ENCODE measurements around the gene CNTN5. TPM values are rescaled to one million over a fixed set of nuclear protein-coding genes. Genes with fewer than 3 reads are reported as not detected.
A peak's percentile ranks its signal among the peaks of the same experiment; 100 is the strongest.

CNTN5 gene
- polyA plus RNA-seq, 1 of the 3 experiments (the other 2 are of a cell fraction) = not detected

GRCh38 chr11:99676292-99676691 is 655.5 kb downstream of the CNTN5 start:
- H3K4me2 ChIP-seq = no peak overlapping the region
- no peaks in the 10 kb centered on the region for H4K20me1 ChIP-seq (ENCODE audit: insufficient read depth)
- 2% methylated on average over 4 of the region's 4 CpGs for WGBS (ENCODE audit: low lambda C conversion rate)
- no peaks in the 10 kb centered on the region for H3F3A ChIP-seq (replicated peaks; ENCODE audit: insufficient read depth)
- H3K9me3 ChIP-seq = no peaks in the 10 kb centered on the region
- POLR2A ChIA-PET = no interaction called here
- no peak overlapping the region for H2AFZ ChIP-seq (ENCODE audit: low read depth)
- H3K27ac ChIP-seq (ENCODE audit: low read depth in 2 of 2, low read length in 1 of 2) = no peak overlapping the region
- TF ChIP-seq, protein P1, sequence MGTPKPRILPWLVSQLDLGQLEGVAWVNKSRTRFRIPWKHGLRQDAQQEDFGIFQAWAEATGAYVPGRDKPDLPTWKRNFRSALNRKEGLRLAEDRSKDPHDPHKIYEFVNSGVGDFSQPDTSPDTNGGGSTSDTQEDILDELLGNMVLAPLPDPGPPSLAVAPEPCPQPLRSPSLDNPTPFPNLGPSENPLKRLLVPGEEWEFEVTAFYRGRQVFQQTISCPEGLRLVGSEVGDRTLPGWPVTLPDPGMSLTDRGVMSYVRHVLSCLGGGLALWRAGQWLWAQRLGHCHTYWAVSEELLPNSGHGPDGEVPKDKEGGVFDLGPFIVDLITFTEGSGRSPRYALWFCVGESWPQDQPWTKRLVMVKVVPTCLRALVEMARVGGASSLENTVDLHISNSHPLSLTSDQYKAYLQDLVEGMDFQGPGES (IDR thresholded peaks at IDR 0.05; ENCODE audit: low read depth, low read length) = no peak
- no peak for TF ChIP-seq GABPA (IDR thresholded peaks at IDR 0.05; ENCODE audit: low read depth)
- TF ChIP-seq, protein P2, sequence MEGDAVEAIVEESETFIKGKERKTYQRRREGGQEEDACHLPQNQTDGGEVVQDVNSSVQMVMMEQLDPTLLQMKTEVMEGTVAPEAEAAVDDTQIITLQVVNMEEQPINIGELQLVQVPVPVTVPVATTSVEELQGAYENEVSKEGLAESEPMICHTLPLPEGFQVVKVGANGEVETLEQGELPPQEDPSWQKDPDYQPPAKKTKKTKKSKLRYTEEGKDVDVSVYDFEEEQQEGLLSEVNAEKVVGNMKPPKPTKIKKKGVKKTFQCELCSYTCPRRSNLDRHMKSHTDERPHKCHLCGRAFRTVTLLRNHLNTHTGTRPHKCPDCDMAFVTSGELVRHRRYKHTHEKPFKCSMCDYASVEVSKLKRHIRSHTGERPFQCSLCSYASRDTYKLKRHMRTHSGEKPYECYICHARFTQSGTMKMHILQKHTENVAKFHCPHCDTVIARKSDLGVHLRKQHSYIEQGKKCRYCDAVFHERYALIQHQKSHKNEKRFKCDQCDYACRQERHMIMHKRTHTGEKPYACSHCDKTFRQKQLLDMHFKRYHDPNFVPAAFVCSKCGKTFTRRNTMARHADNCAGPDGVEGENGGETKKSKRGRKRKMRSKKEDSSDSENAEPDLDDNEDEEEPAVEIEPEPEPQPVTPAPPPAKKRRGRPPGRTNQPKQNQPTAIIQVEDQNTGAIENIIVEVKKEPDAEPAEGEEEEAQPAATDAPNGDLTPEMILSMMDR (IDR thresholded peaks at IDR 0.05) = no peak
- TF ChIP-seq, protein P3, sequence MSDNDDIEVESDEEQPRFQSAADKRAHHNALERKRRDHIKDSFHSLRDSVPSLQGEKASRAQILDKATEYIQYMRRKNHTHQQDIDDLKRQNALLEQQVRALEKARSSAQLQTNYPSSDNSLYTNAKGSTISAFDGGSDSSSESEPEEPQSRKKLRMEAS (IDR thresholded peaks at IDR 0.05; ENCODE audit: low read depth) = no peak
- H3K27me3 ChIP-seq (ENCODE audit: insufficient read depth) = no peaks in the 10 kb centered on the region
- H3K4me1 ChIP-seq (ENCODE audit: control insufficient read depth in 1 of 2, insufficient read depth in 2 of 2, low read depth in 1 of 2, low read length in 1 of 2) = no peaks in the 10 kb centered on the region
- H3K9me2 ChIP-seq = no peaks in the 10 kb centered on the region
- no peak overlapping the region for H3K9ac ChIP-seq
- no peaks in the 10 kb centered on the region for H3K36me3 ChIP-seq (replicated peaks in 1 of 2; ENCODE audit: control insufficient read depth in 1 of 2, insufficient read depth in 2 of 2, low read length in 1 of 2)
- no peak overlapping the region for H3K4me3 ChIP-seq (ENCODE audit: low read depth in 2 of 2, low read length in 1 of 2)
- CTCF ChIA-PET = no interaction called here
- DNase-seq = no peak
- no peaks in the 10 kb centered on the region for H3K79me2 ChIP-seq (ENCODE audit: insufficient read depth)

GRCh38 chr11:99682171-99682570 is 661.4 kb downstream of the CNTN5 start:
- no peaks in the 10 kb centered on the region for H3K36me3 ChIP-seq (replicated peaks in 1 of 2; ENCODE audit: control insufficient read depth in 1 of 2, insufficient read depth in 2 of 2, low read length in 1 of 2)
- H3K79me2 ChIP-seq (ENCODE audit: insufficient read depth) = no peaks in the 10 kb centered on the region
- H3K27ac ChIP-seq (ENCODE audit: low read depth in 2 of 2, low read length in 1 of 2) = no peak overlapping the region
- 0 out of 2 replicates have a peak overlapping the region, but pooled peaks have one; percentile 51 for H2AFZ ChIP-seq (ENCODE audit: low read depth)
- H3K9ac ChIP-seq = no peak overlapping the region
- H3K9me3 ChIP-seq = no peaks in the 10 kb centered on the region; the same call in 1 of the 2 replicates
- no peak overlapping the region for H3K4me3 ChIP-seq (ENCODE audit: low read depth in 2 of 2, low read length in 1 of 2)
- H3K27me3 ChIP-seq (ENCODE audit: insufficient read depth) = no peaks in the 10 kb centered on the region
- CTCF ChIA-PET = no interaction called here
- H3K4me1 ChIP-seq (ENCODE audit: control insufficient read depth in 1 of 2, insufficient read depth in 2 of 2, low read depth in 1 of 2, low read length in 1 of 2) = no peaks in the 10 kb centered on the region
- no peaks in the 10 kb centered on the region for H3K9me2 ChIP-seq
- H3K4me2 ChIP-seq = no peak overlapping the region
- 7% methylated on average over 1 of the region's 1 CpG for WGBS (ENCODE audit: low lambda C conversion rate)
- H3F3A ChIP-seq (replicated peaks; ENCODE audit: insufficient read depth) = no peaks in the 10 kb centered on the region
- POLR2A ChIA-PET = no interaction called here
- DNase-seq = no peak
- no peaks in the 10 kb centered on the region for H4K20me1 ChIP-seq (ENCODE audit: insufficient read depth)
- TF ChIP-seq JUND (IDR thresholded peaks at IDR 0.05) (no peak), ZBTB33 (IDR thresholded peaks at IDR 0.05; ENCODE audit: borderline replicate concordance, low read depth) (no peak), USF2 (IDR thresholded peaks at IDR 0.05; ENCODE audit: borderline replicate concordance, low read depth, low read length) (no peak), TCF12 (IDR thresholded peaks at IDR 0.05) (no peak), GABPA (IDR thresholded peaks at IDR 0.05; ENCODE audit: low read depth) (no peak), CHD2 (IDR thresholded peaks at IDR 0.05; ENCODE audit: low read length, partially characterized antibody) (no peak), MEF2A (IDR thresholded peaks at IDR 0.05; ENCODE audit: borderline replicate concordance, low read depth) (no peak), USF1 (IDR thresholded peaks at IDR 0.05; ENCODE audit: borderline replicate concordance, low read depth) (no peak), NFIC (IDR thresholded peaks at IDR 0.05; ENCODE audit: borderline replicate concordance) (no peak), RCOR1 (IDR thresholded peaks at IDR 0.05; ENCODE audit: low read length) (no peak), EP300 (IDR thresholded peaks at IDR 0.05; ENCODE audit: borderline replicate concordance in 1 of 2, low read depth in 1 of 2, low read length in 1 of 2) (no peak)
- TF ChIP-seq, protein P4, sequence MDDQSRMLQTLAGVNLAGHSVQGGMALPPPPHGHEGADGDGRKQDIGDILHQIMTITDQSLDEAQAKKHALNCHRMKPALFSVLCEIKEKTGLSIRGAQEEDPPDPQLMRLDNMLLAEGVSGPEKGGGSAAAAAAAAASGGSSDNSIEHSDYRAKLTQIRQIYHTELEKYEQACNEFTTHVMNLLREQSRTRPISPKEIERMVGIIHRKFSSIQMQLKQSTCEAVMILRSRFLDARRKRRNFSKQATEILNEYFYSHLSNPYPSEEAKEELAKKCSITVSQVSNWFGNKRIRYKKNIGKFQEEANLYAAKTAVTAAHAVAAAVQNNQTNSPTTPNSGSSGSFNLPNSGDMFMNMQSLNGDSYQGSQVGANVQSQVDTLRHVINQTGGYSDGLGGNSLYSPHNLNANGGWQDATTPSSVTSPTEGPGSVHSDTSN (IDR thresholded peaks at IDR 0.05) = no peak
- TF ChIP-seq, protein P5, sequence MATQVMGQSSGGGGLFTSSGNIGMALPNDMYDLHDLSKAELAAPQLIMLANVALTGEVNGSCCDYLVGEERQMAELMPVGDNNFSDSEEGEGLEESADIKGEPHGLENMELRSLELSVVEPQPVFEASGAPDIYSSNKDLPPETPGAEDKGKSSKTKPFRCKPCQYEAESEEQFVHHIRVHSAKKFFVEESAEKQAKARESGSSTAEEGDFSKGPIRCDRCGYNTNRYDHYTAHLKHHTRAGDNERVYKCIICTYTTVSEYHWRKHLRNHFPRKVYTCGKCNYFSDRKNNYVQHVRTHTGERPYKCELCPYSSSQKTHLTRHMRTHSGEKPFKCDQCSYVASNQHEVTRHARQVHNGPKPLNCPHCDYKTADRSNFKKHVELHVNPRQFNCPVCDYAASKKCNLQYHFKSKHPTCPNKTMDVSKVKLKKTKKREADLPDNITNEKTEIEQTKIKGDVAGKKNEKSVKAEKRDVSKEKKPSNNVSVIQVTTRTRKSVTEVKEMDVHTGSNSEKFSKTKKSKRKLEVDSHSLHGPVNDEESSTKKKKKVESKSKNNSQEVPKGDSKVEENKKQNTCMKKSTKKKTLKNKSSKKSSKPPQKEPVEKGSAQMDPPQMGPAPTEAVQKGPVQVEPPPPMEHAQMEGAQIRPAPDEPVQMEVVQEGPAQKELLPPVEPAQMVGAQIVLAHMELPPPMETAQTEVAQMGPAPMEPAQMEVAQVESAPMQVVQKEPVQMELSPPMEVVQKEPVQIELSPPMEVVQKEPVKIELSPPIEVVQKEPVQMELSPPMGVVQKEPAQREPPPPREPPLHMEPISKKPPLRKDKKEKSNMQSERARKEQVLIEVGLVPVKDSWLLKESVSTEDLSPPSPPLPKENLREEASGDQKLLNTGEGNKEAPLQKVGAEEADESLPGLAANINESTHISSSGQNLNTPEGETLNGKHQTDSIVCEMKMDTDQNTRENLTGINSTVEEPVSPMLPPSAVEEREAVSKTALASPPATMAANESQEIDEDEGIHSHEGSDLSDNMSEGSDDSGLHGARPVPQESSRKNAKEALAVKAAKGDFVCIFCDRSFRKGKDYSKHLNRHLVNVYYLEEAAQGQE (IDR thresholded peaks at IDR 0.05; ENCODE audit: low read depth, low read length) = no peak

All from SK-N-SH (cell line).